ENCODE results near the gene HCN3.
A peak's percentile ranks its signal among the peaks of the same experiment; 100 is the strongest.

Gene HCN3

DNA sequence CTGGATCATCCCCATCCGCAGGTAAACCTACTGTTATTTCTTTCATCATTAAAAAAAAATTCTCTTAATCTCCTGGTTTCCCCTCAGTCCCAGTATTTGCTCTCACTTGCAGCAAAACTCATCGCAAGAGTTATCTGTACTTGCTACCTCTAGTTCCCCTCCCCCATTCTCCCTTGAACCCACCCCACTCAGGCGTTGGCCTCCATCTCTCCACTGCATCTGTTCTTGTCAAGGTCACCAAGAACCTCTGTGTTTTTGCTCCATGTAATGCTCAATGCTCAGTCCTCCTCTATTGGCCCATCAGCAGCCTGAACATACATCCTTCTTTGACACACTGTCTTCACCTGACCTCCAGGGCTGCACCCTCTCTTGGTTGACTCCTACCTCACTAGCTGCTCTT lies 19.4 kb downstream of the HCN3 start:
- no peak for TF ChIP-seq EZH2 (IDR thresholded peaks at IDR 0.05; ENCODE audit: borderline replicate concordance, low read length)
- TF ChIP-seq, protein P1, sequence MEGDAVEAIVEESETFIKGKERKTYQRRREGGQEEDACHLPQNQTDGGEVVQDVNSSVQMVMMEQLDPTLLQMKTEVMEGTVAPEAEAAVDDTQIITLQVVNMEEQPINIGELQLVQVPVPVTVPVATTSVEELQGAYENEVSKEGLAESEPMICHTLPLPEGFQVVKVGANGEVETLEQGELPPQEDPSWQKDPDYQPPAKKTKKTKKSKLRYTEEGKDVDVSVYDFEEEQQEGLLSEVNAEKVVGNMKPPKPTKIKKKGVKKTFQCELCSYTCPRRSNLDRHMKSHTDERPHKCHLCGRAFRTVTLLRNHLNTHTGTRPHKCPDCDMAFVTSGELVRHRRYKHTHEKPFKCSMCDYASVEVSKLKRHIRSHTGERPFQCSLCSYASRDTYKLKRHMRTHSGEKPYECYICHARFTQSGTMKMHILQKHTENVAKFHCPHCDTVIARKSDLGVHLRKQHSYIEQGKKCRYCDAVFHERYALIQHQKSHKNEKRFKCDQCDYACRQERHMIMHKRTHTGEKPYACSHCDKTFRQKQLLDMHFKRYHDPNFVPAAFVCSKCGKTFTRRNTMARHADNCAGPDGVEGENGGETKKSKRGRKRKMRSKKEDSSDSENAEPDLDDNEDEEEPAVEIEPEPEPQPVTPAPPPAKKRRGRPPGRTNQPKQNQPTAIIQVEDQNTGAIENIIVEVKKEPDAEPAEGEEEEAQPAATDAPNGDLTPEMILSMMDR (IDR thresholded peaks at IDR 0.05; ENCODE audit: low read length), result no peak
- Histone ChIP-seq H3K9me3 (ENCODE audit: low read length) (no peaks in the 10 kb centered on the region), H4K20me1 (ENCODE audit: insufficient read depth, low read length) (no peaks in the 10 kb centered on the region), H3K9me2 (ENCODE audit: low read depth, low read length) (no peaks in the 10 kb centered on the region), H3K9ac (ENCODE audit: low read length) (no peak overlapping the region; the same call in 1 of the 2 replicates), H3K4me1 (ENCODE audit: insufficient read depth, low read length, severe bottlenecking) (peaks cover 14% of the 10 kb centered on the region), H3K27ac (ENCODE audit: low read depth, low read length, poor library complexity, severe bottlenecking) (no peak overlapping the region), H3K36me3 (ENCODE audit: insufficient read depth, low read length) (no peaks in the 10 kb centered on the region), H3F3A (ENCODE audit: insufficient read depth, low read length) (no peaks in the 10 kb centered on the region), H3K4me2 (ENCODE audit: low read length) (no peak overlapping the region; the same call in 1 of the 2 replicates), H3K79me2 (ENCODE audit: insufficient read depth, low read length) (no peaks in the 10 kb centered on the region), H3K27me3 (ENCODE audit: insufficient read depth, low read length) (0 out of 2 replicates have a peak, but pooled peaks cover 3% of the 10 kb centered on the region), H3K4me3 (ENCODE audit: low read depth, low read length, poor library complexity, severe bottlenecking) (no peak overlapping the region), H2AFZ (ENCODE audit: low read length) (no peak overlapping the region)

DNA sequence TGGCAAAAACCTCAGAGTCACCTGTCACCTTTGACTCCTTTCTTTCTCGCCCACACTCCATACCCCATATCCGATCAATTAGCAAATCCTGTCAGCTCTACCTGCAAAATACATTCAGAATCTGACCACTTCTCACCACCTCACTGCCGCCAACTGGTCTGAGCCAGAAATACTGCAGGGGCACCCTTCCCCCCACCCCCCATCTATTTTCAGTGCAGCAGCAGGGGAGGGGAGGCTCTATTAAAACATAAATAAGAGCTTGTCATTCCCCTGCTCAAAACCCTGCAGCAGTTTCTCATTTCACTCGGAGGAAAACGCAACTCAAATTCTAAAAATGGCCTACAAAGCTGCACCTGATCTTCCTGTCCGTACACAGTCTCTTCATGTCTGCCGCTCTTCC lies 20.1 kb downstream of the HCN3 start:
- H3K27me3 ChIP-seq (ENCODE audit: insufficient read depth, low read length), result 0 out of 2 replicates have a peak, but pooled peaks cover 3% of the 10 kb centered on the region
- no peak overlapping the region; the same call in 1 of the 2 replicates for H2AFZ ChIP-seq (ENCODE audit: low read length)
- H3K9me2 ChIP-seq (ENCODE audit: low read depth, low read length), result no peaks in the 10 kb centered on the region
- H3K79me2 ChIP-seq (ENCODE audit: insufficient read depth, low read length), result no peaks in the 10 kb centered on the region
- TF ChIP-seq EZH2 (IDR thresholded peaks at IDR 0.05; ENCODE audit: borderline replicate concordance, low read length), result no peak
- TF ChIP-seq, protein P1 (IDR thresholded peaks at IDR 0.05; ENCODE audit: low read length), result peak; percentile 33; the same call in 1 of the 2 replicates
- peak overlapping the region; percentile 46; the same call in 1 of the 2 replicates for H3K4me2 ChIP-seq (ENCODE audit: low read length)
- no peaks in the 10 kb centered on the region for H4K20me1 ChIP-seq (ENCODE audit: insufficient read depth, low read length)
- H3K9ac ChIP-seq (ENCODE audit: low read length), result peak overlapping the region; percentile 16; the same call in 1 of the 2 replicates
- peak overlapping the region; percentile 53 for H3K27ac ChIP-seq (ENCODE audit: low read depth, low read length, poor library complexity, severe bottlenecking)
- peak overlapping the region; percentile 14 for H3K4me3 ChIP-seq (ENCODE audit: low read depth, low read length, poor library complexity, severe bottlenecking)
- H3K9me3 ChIP-seq (ENCODE audit: low read length), result no peaks in the 10 kb centered on the region
- no peaks in the 10 kb centered on the region for H3K36me3 ChIP-seq (ENCODE audit: insufficient read depth, low read length)
- H3F3A ChIP-seq (ENCODE audit: insufficient read depth, low read length), result no peaks in the 10 kb centered on the region
- H3K4me1 ChIP-seq (ENCODE audit: insufficient read depth, low read length, severe bottlenecking), result peaks cover 14% of the 10 kb centered on the region

DNA sequence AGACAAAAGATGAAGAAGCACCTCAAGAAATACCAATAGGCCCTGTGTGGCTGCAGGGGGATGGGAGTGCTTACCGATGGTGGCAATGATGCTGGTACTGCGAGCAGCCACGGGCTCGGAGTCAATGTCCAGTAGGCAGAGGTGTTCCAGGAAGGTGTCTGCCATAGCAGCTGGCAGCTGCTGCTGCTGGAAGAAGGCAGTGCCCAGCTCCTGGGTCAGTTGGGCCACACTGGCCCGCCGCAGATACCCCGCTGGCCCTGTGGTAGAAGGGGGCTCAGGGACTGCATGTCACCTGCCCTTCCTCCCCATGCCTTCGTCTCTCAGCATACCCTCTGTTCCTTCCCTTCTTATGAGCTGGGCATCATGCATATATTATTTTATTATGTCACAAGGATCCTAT lies 22.8 kb downstream of the HCN3 start:
- Histone ChIP-seq H2AFZ (ENCODE audit: low read length) (no peak overlapping the region), H3K4me3 (ENCODE audit: low read depth, low read length, poor library complexity, severe bottlenecking) (no peak overlapping the region), H4K20me1 (ENCODE audit: insufficient read depth, low read length) (no peaks in the 10 kb centered on the region), H3K27me3 (ENCODE audit: insufficient read depth, low read length) (no peaks in the 10 kb centered on the region), H3K9me3 (ENCODE audit: low read length) (no peaks in the 10 kb centered on the region), H3K27ac (ENCODE audit: low read depth, low read length, poor library complexity, severe bottlenecking) (no peak overlapping the region), H3K79me2 (ENCODE audit: insufficient read depth, low read length) (no peaks in the 10 kb centered on the region), H3K9ac (ENCODE audit: low read length) (no peak overlapping the region), H3K4me1 (ENCODE audit: insufficient read depth, low read length, severe bottlenecking) (peaks cover 21% of the 10 kb centered on the region), H3K4me2 (ENCODE audit: low read length) (no peak overlapping the region), H3F3A (ENCODE audit: insufficient read depth, low read length) (no peaks in the 10 kb centered on the region), H3K9me2 (ENCODE audit: low read depth, low read length) (no peaks in the 10 kb centered on the region), H3K36me3 (ENCODE audit: insufficient read depth, low read length) (no peaks in the 10 kb centered on the region)
- TF ChIP-seq, protein P1 (IDR thresholded peaks at IDR 0.05; ENCODE audit: low read length), result no peak
- no peak for TF ChIP-seq EZH2 (IDR thresholded peaks at IDR 0.05; ENCODE audit: borderline replicate concordance, low read length)
